Neural cell (in vitro differentiated cells): ENCODE data around the gene C16orf86. TPM values are rescaled to one million over a fixed set of nuclear protein-coding genes. Genes with fewer than 3 reads are reported as not detected.

ENCODE experiments used
- H2AFZ ChIP-seq: fragments of 200-600, 300-800 bp; sonication (generic), shearing (Covaris generic); 2 replicates; pipeline ENCODE4 v1.6.0; 2014; ENCODE audit warnings: low read depth, mild to moderate bottlenecking, antibody characterized with exemption, low read length, moderate library complexity
- H3F3A ChIP-seq: fragments of 200-600 bp; shearing (Covaris generic); 2 replicates; pipeline ENCODE4 v1.6.1; 2016; ENCODE audit warnings: mild to moderate bottlenecking, moderate library complexity, mixed read lengths, antibody characterized with exemption, low read length; ENCODE audit not compliant: insufficient read depth, poor library complexity, severe bottlenecking
- H3K27ac ChIP-seq: fragments of 200-600, 300-800 bp; sonication (generic), shearing (Covaris generic); 2 replicates; pipeline ENCODE4 v1.5.1; 2014; ENCODE audit warnings: mild to moderate bottlenecking, low read length, moderate library complexity
- H3K27me3 ChIP-seq: fragments of 300-800, 200-600 bp; sonication (generic), shearing (Covaris generic); 2 replicates; pipeline ENCODE4 v1.6.0; 2014; ENCODE audit warnings: mild to moderate bottlenecking, low read depth, low read length, moderate library complexity; ENCODE audit not compliant: insufficient read depth
- H3K36me3 ChIP-seq: fragments of 300-800, 200-600 bp; sonication (generic), shearing (Covaris generic); 2 replicates; pipeline ENCODE4 v1.5.1; 2014; ENCODE audit warnings: mild to moderate bottlenecking, antibody characterized with exemption, low read length, moderate library complexity; ENCODE audit not compliant: insufficient read depth
- H3K4me2 ChIP-seq: fragments of 300-800, 200-600 bp; sonication (generic), shearing (Covaris generic); 2 replicates; pipeline ENCODE4 v1.6.0; 2014; ENCODE audit warnings: mild to moderate bottlenecking, low read length
- H3K4me3 ChIP-seq: fragments of 300-800, 200-600 bp; sonication (generic), shearing (Covaris generic); 2 replicates; pipeline ENCODE4 v1.5.1; 2014; ENCODE audit warnings: mild to moderate bottlenecking, low read length, moderate library complexity
- H3K79me2 ChIP-seq: fragments of 200-600 bp; shearing (Covaris generic); replicated peaks from 2 replicates; pipeline ENCODE4 v1.6.0; 2014; ENCODE audit warnings: mild to moderate bottlenecking, low read length, moderate library complexity; ENCODE audit not compliant: insufficient read depth
- H3K9ac ChIP-seq: fragments of 300-800, 200-600 bp; sonication (generic), shearing (Covaris generic); 2 replicates; pipeline ENCODE4 v1.6.1; 2016; ENCODE audit warnings: mild to moderate bottlenecking, low read length, mixed read lengths
- H3K9me2 ChIP-seq: fragments of 200-600 bp; shearing (Covaris generic); 2 replicates; pipeline ENCODE4 v1.6.1; 2016; ENCODE audit warnings: mild to moderate bottlenecking, low read length, mixed read lengths; ENCODE audit not compliant: insufficient read depth
- H3K9me3 ChIP-seq: fragments of 200-600, 300-800 bp; sonication (generic), shearing (Covaris generic); 2 replicates; pipeline ENCODE4 v1.6.1; 2016; ENCODE audit warnings: mild to moderate bottlenecking, mixed run types, low read length, moderate library complexity, mixed read lengths
- H4K20me1 ChIP-seq: fragments of 200-600 bp; shearing (Covaris generic); 2 replicates; pipeline ENCODE4 v1.6.1; 2016; ENCODE audit warnings: mild to moderate bottlenecking, mixed run types; ENCODE audit not compliant: insufficient read depth
- EP300 ChIP-seq: fragments of 450-650 bp; conservative IDR thresholded peaks from 2 replicates; pipeline ENCODE4 v1.6.1; 2014; ENCODE audit warnings: antibody characterized with exemption, mild to moderate bottlenecking, moderate library complexity; ENCODE audit not compliant: poor library complexity, severe bottlenecking
- EZH2 ChIP-seq: fragments of 200-600, 300-800 bp; shearing (Covaris generic), sonication (generic); IDR thresholded peaks from 2 replicates; pipeline ENCODE4 v1.6.1; 2014; ENCODE audit warnings: antibody characterized with exemption, low read length, borderline replicate concordance, mild to moderate bottlenecking; ENCODE audit not compliant: insufficient read depth, poor library complexity, severe bottlenecking
- MXI1 ChIP-seq: fragments of 450-650 bp; conservative IDR thresholded peaks from 2 replicates; pipeline ENCODE4 v1.6.1; 2014; ENCODE audit warnings: antibody characterized with exemption, mild to moderate bottlenecking; ENCODE audit not compliant: poor library complexity, severe bottlenecking
- POLR2AphosphoS5 ChIP-seq: IDR thresholded peaks from 2 replicates; pipeline ENCODE4 v1.6.1; 2012
- RAD21 ChIP-seq: fragments of 450-650 bp; conservative IDR thresholded peaks from 2 replicates; pipeline ENCODE4 v1.6.1; 2014; ENCODE audit warnings: antibody characterized with exemption, mild to moderate bottlenecking, moderate library complexity
- SMC3 ChIP-seq: fragments of 450-650 bp; conservative IDR thresholded peaks from 2 replicates; pipeline ENCODE4 v1.6.1; 2014; ENCODE audit warnings: antibody characterized with exemption, mild to moderate bottlenecking, moderate library complexity; ENCODE audit not compliant: poor library complexity
- TAF1 ChIP-seq: IDR thresholded peaks from 2 replicates; pipeline ENCODE4 v1.6.1; 2012; ENCODE audit warnings: low read depth
- polyA plus RNA-seq: library from polyadenylated mRNA; depleted of rRNA; stranded (reverse); fragments of >200 nt; gene quantifications from 2 replicates; pipeline ENCODE4 v1.2.3, GENCODE V29; 2014
- TF ChIP-seq, protein P1 (sequence below): IDR thresholded peaks from 2 replicates; pipeline ENCODE4 v1.6.1; 2012; ENCODE audit warnings: borderline replicate concordance
- TF ChIP-seq, protein P2 (sequence below): fragments of 450-650 bp; IDR thresholded peaks from 2 replicates; pipeline ENCODE4 v1.5.1; 2014; ENCODE audit warnings: antibody characterized with exemption, mild to moderate bottlenecking, moderate library complexity; ENCODE audit not compliant: poor library complexity, severe bottlenecking

The C16orf86 gene
- polyA plus RNA-seq, 1 donor from 2014 or later: 2.4 TPM

DNA sequence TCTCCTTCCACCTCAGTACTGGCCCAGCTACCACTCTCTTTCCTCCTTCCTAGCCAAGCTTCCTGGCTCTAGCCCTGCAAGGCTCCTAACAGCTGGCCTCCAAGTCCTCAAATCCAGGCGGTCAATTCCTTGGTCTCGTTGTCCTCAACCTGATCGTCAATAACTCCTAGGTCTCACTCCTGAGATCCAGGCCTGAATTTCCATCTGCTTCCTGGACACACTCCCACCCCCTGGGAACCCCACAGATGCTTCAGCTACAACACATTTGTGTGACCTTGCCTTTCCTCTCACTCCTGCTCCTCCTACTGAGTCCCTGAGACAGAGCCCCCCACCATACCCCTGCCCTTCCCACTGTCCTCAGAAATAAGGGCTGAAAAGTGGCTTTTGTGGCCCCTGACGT lies 2.4 kb upstream of the C16orf86 start:
- no peak overlapping the region for H3K4me3 ChIP-seq
- H3F3A ChIP-seq: no peaks in the 10 kb centered on the region
- H3K9ac ChIP-seq: no peak overlapping the region
- no peak overlapping the region for H3K27ac ChIP-seq
- TF ChIP-seq POLR2AphosphoS5 (no peak), TAF1 (no peak), EZH2 (no peak), EP300 (no peak), SMC3 (no peak), MXI1 (no peak), RAD21 (no peak)
- TF ChIP-seq, protein P1, sequence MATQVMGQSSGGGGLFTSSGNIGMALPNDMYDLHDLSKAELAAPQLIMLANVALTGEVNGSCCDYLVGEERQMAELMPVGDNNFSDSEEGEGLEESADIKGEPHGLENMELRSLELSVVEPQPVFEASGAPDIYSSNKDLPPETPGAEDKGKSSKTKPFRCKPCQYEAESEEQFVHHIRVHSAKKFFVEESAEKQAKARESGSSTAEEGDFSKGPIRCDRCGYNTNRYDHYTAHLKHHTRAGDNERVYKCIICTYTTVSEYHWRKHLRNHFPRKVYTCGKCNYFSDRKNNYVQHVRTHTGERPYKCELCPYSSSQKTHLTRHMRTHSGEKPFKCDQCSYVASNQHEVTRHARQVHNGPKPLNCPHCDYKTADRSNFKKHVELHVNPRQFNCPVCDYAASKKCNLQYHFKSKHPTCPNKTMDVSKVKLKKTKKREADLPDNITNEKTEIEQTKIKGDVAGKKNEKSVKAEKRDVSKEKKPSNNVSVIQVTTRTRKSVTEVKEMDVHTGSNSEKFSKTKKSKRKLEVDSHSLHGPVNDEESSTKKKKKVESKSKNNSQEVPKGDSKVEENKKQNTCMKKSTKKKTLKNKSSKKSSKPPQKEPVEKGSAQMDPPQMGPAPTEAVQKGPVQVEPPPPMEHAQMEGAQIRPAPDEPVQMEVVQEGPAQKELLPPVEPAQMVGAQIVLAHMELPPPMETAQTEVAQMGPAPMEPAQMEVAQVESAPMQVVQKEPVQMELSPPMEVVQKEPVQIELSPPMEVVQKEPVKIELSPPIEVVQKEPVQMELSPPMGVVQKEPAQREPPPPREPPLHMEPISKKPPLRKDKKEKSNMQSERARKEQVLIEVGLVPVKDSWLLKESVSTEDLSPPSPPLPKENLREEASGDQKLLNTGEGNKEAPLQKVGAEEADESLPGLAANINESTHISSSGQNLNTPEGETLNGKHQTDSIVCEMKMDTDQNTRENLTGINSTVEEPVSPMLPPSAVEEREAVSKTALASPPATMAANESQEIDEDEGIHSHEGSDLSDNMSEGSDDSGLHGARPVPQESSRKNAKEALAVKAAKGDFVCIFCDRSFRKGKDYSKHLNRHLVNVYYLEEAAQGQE: no peak
- TF ChIP-seq, protein P2, sequence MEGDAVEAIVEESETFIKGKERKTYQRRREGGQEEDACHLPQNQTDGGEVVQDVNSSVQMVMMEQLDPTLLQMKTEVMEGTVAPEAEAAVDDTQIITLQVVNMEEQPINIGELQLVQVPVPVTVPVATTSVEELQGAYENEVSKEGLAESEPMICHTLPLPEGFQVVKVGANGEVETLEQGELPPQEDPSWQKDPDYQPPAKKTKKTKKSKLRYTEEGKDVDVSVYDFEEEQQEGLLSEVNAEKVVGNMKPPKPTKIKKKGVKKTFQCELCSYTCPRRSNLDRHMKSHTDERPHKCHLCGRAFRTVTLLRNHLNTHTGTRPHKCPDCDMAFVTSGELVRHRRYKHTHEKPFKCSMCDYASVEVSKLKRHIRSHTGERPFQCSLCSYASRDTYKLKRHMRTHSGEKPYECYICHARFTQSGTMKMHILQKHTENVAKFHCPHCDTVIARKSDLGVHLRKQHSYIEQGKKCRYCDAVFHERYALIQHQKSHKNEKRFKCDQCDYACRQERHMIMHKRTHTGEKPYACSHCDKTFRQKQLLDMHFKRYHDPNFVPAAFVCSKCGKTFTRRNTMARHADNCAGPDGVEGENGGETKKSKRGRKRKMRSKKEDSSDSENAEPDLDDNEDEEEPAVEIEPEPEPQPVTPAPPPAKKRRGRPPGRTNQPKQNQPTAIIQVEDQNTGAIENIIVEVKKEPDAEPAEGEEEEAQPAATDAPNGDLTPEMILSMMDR: no peak
- peaks cover 7% of the 10 kb centered on the region for H3K79me2 ChIP-seq
- no peaks in the 10 kb centered on the region for H3K36me3 ChIP-seq
- H2AFZ ChIP-seq: no peak overlapping the region
- no peaks in the 10 kb centered on the region for H3K9me3 ChIP-seq
- H3K9me2 ChIP-seq: no peaks in the 10 kb centered on the region
- no peaks in the 10 kb centered on the region for H4K20me1 ChIP-seq
- H3K27me3 ChIP-seq: no peaks in the 10 kb centered on the region
- no peak overlapping the region for H3K4me2 ChIP-seq

DNA sequence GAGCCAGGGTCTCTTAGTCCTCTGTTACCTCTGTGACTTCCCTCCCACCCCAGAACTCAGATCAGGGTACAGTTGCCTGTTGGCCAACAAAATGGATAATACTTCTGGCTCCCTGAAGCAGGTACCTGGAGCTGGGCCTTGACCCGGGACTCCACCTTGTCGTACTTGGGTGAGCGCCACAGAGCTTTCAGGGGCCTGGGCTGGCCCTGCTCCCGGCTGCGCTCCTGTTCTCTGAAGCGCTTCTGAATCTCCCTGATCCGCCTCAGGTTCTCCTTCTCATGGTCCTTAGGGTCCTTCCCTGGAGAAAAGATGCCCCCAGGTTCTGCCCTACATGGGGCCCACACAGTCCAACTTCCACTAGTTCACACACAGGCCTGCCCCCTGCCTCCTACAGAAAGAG lies 1.7 kb upstream of the C16orf86 start:
- Histone ChIP-seq H3K9me3 (no peaks in the 10 kb centered on the region), H3F3A (no peaks in the 10 kb centered on the region), H3K9me2 (no peaks in the 10 kb centered on the region), H3K4me2 (no peak overlapping the region), H3K4me3 (no peak overlapping the region), H4K20me1 (no peaks in the 10 kb centered on the region), H3K36me3 (no peaks in the 10 kb centered on the region), H3K27ac (no peak overlapping the region), H3K9ac (no peak overlapping the region), H2AFZ (no peak overlapping the region), H3K27me3 (no peaks in the 10 kb centered on the region), H3K79me2 (peaks cover 3% of the 10 kb centered on the region)
- TF ChIP-seq, protein P2: no peak
- no peak for TF ChIP-seq POLR2AphosphoS5
- no peak for TF ChIP-seq MXI1
- TF ChIP-seq RAD21: no peak
- TF ChIP-seq SMC3: no peak
- no peak for TF ChIP-seq TAF1
- TF ChIP-seq EP300: no peak
- TF ChIP-seq, protein P1: no peak
- TF ChIP-seq EZH2: no peak
